ENCODE results near the gene RNF166.

DNA sequence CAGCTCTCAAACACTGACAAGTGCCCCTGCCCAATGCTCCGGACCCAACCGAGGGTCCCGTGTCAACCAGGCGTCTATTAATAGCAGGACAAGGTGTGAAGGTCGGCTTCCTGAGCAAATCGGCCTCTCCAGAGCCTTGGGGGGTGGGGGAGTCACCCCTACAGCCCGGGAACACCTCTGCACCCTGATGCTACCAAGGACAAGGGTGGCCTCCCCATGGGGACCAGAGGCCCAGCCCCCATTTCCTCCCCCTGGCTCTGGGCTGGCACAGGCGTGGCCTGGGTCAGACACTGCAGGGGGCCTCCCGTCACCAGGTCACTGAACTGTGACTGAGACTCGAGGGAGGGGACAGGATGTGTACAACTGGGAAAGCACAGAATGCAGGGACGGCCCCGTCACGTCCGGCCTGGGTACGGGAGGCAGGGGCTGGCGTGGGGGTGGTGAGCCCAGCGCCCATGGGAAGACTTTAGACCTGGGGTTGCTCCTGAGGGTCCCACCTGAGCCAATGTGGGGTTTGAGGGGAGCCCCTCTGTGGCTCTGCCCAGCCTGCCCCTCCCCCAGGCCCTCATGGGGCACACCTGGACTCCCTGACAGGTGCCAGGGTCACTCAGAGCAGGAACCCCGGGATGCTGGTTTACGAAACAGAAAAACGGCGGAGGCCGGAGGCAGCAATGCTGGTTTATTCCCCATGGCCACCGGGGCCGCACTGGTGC lies 54.8 kb downstream of the RNF166 start:
- TF ChIP-seq ZNF274 (IDR thresholded peaks at IDR 0.05; ENCODE audit: low read depth, low read length) (no peak), YY1 (IDR thresholded peaks at IDR 0.05; ENCODE audit: insufficient read depth, insufficient read length) (no peak)
